GM12865 (cell line): ENCODE measurements around the gene FABP7.
A peak's percentile ranks its signal among the peaks of the same experiment; 100 is the strongest.

ENCODE experiments used
- DNase-seq: peaks from one replicate; pipeline ENCODE4 v3.0.0; 2010; ENCODE audit warnings: low read depth
- H3K4me3 ChIP-seq: 2 replicates; pipeline ENCODE4 v1.5.1; 2011; ENCODE audit warnings: mild to moderate bottlenecking, low read depth, low read length, control low read depth
- TF ChIP-seq, protein P1 (sequence below): IDR thresholded peaks from 2 replicates; pipeline ENCODE4 v1.5.1; 2011; ENCODE audit warnings: low read length, control low read depth, low read depth, inconsistent platforms; ENCODE audit not compliant: insufficient read depth; ENCODE audit errors: missing control alignments

FABP7 gene

DNA sequence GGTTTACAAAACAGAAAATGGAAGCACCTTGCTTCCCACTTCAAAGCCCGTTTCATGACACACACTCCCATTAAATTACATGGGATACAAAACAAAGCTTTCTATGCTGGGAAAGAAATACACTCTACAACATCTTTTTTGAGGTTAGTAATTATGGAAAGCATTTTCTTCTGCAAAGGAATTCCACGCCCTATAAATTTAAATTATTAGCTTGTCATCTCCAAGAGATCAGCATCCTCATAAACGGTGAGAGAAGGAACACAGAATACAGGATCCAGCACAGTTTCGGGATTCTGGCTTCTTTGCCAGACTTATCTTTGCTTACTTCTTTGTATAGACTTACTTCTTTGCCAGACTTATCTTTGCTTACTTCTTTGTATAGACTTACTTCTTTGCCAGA, 8.2 kb downstream of the FABP7 start:
- TF ChIP-seq, protein P1, sequence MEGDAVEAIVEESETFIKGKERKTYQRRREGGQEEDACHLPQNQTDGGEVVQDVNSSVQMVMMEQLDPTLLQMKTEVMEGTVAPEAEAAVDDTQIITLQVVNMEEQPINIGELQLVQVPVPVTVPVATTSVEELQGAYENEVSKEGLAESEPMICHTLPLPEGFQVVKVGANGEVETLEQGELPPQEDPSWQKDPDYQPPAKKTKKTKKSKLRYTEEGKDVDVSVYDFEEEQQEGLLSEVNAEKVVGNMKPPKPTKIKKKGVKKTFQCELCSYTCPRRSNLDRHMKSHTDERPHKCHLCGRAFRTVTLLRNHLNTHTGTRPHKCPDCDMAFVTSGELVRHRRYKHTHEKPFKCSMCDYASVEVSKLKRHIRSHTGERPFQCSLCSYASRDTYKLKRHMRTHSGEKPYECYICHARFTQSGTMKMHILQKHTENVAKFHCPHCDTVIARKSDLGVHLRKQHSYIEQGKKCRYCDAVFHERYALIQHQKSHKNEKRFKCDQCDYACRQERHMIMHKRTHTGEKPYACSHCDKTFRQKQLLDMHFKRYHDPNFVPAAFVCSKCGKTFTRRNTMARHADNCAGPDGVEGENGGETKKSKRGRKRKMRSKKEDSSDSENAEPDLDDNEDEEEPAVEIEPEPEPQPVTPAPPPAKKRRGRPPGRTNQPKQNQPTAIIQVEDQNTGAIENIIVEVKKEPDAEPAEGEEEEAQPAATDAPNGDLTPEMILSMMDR, result no peak
- no peak for DNase-seq
- H3K4me3 ChIP-seq, result no peak overlapping the region

DNA sequence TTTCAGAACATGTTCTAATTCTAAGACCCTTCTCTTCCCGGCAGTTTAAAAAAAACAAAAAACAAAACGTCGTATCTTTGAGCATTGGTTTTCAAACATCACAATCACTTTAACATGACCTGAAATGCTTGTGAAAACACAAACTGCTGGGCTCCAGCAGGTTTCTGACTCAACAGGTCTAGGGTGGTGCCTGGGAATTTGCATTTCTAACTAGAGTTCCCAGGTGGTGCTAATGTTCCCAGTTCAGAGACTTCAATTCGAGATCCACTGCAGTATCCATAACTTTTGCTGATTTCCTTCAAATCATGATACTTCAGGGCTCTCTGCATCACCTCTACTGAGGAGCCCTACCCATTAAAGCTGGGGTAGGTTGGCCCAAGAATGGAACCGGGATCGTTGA, 8.7 kb downstream of the FABP7 start:
- TF ChIP-seq, protein P1, result no peak
- H3K4me3 ChIP-seq, result no peak overlapping the region
- no peak for DNase-seq

DNA sequence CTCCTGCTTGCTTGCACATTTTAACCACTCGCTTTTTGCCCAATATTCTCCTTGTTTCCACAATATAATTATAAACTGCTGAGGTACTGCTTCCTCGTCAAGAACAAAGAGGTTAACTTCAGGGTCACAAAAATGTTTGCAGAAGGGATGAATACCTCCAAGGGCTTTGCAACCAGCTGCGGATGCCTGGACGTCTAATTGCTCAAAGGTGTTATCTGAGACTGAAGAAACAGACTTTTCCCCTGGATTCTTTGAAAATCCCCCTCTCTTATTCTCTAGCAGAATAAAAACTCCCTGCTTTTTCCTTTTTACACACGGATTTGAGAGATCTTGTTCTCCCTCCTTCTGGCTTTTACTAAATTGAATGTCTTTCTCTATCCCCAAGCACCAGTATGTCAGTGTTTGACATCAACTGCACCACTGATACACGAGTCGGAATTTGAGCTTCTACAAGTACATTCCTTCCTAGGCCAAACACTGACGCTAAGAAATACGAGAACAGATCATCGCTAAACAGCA, 9.2 kb downstream of the FABP7 start:
- H3K4me3 ChIP-seq, result no peak overlapping the region
- no peak for DNase-seq
- TF ChIP-seq, protein P1, result no peak

DNA sequence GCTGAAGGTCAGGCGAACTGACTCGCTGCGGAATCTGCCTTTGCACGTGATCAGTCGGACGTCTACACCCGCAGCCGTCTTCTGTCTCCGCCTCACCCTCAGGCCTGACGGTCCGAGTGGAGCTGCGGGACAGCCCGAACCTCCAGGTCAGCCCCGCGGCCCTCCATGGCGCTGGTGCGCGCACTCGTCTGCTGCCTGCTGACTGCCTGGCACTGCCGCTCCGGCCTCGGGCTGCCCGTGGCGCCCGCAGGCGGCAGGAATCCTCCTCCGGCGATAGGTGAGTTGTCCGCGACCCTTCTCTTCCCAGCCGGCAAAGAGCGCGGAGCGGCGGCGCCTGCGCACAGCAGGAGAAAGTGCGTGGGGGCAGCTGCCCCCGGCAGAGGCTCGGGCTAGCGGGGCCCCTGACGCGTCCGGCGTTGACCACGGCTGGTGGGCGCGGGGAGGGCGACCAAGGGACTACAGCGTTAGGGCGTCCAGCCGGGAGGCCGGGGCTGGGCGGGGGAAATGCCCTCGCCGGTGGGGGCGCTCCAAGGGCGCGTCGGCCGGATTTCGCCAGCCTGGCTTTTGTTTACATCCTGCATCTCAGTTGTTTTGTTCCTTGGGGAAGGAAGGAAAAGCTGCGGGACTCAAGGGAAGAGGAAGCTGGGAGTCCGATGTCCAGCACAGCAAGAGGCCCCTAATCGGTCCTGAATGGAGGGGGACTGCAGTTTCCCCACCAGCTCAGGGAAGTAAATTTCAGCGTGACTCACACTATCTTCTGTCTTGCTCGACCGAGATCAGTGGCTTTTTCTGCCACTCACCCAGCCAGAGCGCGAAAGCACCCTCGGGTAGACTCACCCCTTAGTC, 9.9 kb downstream of the FABP7 start, which contains the start of gene SMPDL3A:
Gene SMPDL3A (plus strand): TSS at position 77 of the 846 bp plus-strand sequence. CDS start 89 bp downstream, at position 166.
- H3K4me3 ChIP-seq, result peak within 1 kb of the TSS; percentile 53
- TF ChIP-seq, protein P1, result peak; percentile 18
- DNase-seq, result peak; percentile 28

DNA sequence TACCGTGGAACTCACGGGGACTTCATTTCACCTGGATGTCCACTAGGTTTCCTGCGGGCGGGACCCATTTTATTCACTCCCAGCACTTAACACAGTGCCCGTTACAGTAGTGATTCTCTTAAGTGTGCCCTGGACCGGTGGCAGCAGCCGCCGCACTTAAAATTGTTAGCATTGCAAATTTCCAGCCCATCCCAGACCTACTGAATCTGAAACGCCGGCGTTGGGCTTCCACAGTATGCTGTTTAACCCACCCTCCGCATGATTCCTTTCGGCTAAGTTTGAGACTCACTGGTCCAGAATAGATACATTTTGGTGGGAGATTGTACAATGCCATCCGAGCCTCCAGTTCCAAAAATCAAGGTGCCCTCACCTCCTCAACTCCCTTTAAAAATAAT, 10.5 kb downstream of the FABP7 start:
- TF ChIP-seq, protein P1, result no peak
- no peak for DNase-seq
- H3K4me3 ChIP-seq, result peak overlapping the region; percentile 53

DNA sequence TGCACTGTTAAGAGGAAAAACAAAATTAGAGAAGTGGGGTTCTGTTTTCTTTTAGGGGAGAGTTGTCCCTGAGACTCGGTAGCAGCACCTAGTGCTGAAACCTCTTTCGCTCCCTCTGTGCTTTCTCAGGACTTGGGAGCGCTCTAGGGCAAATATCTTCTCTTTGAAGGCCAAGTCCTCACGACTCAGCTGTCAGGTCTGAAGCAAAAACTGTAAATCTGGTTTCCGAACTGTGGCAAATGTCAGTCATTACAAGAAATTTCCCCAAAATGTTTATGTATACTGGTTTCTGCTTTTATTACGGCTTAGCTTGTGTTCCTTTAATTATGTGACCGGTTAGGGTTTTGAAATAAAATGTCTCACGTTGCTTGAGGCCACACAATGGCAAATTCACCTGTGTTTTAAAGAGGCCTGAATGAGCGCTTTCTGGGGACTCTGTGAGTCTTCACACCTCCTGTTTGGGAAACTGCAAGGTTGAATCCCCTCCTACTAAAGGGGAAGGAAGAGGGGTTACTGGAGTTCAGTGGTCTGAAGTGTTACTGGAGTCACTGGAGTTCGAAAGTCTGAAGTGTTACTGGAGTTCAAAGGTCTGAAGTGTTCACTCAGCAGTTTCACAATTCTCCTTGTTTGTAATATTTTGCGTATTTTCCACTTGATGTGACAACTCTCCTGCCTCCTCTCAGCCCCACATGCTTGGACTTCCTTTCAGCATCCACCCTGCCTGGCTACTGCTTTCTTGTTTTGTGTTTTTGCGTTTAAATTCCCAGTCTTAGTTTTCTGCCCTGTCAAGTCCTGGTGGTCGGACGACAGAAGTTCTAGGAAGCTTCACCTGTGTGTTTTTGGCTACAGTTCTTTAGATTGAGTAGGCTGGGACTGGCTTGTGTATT, 11.2 kb downstream of the FABP7 start:
- no peak overlapping the region for H3K4me3 ChIP-seq
- DNase-seq, result no peak
- TF ChIP-seq, protein P1, result no peak
